ENCODE results near the gene VAC14.
"Not testable (repeated sequence)": the region's sequence is repeated elsewhere in the genome, so short reads cannot be mapped to it uniquely, and the experiment has no call there.

VAC14 gene

DNA sequence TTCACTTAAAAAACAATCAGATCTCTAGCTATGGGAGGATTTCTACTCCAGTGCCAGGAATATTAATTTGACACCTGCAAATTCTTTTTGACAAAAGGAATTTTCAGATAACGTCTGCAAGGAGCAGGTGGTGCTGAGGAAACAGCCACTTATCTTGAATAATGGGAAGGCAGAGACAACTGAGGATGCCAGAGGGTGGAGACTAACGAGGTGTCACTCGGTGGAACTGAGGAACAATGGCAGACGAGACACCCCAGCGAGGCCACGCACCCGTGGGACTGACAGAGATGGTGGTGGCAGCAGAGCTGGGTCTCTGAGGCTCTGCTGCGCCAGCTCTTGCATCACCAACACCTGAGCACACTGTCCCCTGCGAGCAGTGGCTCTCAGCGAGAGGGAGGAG is 42.2 kb downstream of the VAC14 start:
- no peak for DNase-seq

DNA sequence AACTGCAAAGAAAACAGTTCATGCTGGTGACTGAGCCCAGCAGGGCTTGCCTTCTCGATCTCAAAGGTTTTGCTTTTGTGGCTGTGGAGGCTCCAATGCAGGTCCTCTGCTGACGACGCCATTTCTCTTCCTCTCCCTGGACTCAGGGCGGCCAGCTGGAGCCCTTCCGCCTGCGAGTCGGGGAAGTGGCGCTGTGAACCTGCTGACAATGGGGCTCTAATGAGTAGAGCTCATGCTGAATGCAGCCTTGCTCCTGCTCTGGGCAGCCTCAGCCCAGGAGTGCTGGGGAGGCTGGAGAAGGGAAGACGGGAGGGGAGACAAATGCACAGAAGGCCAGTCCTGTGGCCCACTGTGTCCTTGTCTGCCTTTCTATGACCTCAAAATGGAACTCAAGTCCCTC is 43.8 kb downstream of the VAC14 start:
- DNase-seq, result no peak

DNA sequence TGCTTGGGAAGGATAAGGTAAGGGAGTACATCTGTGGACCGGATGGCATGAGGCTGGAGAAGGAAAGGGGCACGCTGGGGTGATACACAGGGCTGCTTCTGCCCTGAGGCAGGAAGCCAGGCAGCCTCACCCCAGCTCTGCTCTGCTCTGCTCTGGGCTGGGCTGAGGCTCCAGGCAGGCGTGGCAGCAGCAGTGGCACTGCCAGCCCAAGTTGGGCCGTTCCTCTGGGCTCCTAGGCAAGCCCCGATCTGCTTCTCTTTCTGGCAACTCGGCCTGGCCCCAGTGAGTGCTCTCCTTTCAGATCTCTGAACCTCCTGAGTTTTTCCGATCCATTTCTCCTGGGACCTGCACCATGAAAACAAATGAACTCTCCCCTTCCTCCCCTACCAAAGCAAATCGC is 44.9 kb downstream of the VAC14 start:
- no peak for DNase-seq

DNA sequence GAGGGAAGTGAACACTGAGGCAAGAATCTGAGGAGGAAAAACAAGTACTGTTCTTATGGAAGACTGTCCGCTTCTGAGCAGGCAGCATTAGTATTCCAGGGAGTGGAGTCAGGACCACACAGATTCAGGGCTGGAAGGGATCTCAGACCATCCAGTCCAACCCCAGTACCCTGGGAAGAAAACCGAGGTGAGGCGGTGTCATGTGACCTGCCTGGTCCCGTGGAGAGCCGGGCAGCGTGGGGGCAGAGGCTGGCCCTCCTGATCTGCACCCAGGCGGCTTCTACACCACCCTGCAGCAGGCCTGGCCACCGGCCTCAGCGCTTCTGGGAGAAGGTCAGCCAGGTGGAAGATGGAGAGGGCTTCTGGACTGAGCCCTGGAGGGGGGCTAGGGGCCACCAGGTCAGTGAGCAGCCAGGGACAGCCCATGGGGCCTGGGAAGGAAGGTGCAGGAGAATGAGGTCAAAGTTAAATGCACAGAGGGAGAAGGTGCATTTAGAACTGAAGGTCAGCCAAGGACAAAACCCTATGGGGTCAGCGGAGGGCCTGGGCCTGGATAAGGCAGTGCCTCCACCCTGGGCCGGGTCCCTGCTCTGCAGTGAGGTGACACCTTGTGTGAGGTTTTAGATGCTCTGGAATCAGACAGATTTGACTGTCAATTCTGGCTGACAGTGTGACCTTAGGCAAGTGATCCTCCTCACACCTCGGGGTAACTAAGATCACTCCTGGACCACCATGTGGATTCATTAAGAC is 45.9 kb downstream of the VAC14 start:
- DNase-seq, result no peak

DNA sequence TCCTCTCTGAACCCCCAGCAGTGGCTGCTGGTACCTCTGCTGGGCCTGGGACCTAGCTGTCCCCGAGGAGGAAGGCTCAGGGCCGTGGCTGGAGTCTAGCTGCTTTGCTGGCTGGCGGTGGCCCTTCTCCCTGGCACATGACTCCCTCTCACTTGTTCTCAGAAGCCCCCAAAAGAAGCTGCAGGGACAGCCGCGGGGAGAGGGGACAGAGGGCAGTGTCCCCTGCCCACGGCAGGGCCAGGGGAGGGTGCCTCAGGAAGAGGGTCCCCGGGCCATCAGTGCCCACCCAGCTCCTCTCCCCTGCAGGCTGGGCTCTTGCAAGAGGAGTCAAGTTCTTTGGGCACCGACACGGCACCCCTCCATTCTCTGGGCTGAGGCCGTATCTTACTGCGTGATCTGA is 46.6 kb downstream of the VAC14 start:
- DNase-seq, result no peak

DNA sequence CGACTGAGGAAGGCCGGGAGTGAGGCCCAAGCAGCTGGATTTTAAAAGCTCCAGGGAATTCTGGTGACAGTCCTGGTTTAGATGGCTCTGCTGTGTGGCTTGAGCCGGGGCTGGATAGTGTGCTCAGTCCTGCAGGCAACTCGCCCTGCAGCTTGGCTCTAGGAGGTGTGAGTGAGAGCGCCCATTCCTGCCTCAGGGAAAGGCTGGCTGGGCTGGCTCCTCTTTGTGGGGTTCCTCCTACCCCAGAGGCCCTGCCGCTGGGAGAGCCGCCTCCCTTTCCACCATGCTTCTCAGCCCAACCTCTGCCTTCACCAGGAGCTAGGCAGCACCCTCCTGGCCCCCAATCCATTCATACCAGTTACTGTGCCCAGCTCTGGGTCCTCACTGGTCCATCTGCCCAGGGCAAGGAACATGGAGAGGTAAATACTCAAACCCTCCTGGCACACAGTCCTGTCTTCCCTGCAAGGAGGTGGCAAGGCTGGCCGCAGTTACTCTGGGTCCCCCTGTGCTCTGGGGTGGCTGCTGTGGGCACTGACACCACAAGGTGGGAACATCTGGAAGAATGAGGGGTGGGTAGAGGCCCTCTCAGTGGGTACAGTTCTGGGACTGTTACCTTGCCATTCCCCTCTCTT is 47.1 kb downstream of the VAC14 start:
- DNase-seq, result no peak

DNA sequence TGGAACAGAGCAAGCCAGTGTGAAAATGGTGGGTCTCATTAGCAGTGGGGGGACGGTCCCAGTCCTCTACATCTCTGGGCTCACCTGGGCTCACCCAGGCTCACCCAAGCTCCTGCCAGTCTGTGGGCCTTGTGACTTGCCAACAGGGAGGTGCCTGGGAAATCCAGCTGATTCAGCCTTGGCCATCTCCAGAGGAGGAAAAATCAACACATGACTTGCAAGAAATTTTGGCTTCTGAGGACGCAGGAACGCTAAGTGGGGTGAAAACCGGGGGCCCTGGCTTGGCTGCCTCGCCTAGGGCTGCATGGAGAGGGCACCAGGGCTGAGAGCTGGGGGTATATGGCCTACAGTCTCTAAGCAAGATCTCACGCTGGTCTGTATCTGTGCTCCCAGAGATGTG is 47.7 kb downstream of the VAC14 start:
- no peak for DNase-seq

DNA sequence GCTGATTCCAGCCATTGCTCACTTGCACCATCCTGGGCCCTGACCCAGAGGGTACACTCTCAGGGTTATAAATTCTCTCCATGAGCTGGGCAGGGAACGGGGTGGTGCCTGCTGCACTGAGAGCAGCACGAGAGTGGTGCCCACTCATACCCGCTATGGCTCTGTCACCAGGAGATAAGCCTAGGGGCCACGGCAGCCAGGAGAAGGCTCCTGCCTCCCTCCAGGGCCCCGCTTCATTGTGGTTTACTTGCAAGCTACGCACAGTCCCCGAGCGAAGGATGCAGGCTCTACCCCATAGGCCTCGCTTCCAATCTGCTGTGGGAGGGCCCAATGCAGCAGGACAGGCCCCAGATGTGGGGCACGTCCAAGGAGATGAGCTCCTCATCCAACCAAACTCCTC is 48.5 kb downstream of the VAC14 start:
- no peak for DNase-seq

DNA sequence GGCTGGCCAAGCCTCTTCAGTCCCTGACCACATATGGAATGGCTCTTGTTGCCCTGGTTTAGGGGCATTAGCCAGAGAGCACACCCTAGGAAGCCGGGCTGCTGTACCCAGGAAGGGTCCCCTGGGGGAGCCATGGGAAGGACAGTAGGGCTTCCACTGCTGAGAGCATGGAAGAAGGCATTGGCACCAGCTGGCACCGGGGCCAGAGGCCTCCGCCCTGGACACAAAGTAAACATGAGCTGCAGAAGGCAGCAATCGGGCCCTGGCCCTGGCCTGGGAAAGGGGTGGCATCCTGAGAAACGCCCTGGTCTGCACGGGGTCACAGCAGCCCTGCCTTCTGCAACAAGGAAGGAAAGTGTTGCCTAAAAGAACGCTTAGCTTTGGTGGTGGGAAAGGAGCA is 49.4 kb downstream of the VAC14 start:
- DNase-seq, result no peak

DNA sequence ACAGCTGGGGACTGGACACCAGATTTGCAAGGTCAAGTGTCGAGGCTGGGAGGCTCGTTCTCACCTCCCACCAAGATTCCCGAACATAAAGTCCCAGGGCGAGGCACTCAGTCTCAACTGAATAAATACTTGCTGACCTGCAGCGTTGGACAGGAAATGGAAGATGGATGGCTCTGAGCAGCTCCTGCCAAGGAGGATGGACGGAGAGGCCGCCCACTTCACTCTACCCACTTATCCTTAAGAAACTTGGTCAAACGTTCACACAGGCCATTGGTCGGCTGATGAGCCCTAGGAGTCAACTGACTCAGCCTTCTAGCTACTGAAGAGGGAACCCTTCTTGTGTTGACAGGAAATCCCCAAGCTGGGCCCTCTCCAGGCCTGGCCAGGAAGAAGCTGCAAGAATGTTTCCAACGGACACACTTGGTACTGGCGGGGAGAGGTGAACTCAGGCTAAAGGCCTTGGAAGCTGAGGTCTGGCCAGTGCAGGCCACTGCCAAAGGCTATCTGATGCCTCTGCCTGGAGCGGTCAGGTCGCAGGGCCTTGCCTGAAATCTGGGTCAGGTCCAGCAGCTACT is 50.0 kb downstream of the VAC14 start:
- no peak for DNase-seq

DNA sequence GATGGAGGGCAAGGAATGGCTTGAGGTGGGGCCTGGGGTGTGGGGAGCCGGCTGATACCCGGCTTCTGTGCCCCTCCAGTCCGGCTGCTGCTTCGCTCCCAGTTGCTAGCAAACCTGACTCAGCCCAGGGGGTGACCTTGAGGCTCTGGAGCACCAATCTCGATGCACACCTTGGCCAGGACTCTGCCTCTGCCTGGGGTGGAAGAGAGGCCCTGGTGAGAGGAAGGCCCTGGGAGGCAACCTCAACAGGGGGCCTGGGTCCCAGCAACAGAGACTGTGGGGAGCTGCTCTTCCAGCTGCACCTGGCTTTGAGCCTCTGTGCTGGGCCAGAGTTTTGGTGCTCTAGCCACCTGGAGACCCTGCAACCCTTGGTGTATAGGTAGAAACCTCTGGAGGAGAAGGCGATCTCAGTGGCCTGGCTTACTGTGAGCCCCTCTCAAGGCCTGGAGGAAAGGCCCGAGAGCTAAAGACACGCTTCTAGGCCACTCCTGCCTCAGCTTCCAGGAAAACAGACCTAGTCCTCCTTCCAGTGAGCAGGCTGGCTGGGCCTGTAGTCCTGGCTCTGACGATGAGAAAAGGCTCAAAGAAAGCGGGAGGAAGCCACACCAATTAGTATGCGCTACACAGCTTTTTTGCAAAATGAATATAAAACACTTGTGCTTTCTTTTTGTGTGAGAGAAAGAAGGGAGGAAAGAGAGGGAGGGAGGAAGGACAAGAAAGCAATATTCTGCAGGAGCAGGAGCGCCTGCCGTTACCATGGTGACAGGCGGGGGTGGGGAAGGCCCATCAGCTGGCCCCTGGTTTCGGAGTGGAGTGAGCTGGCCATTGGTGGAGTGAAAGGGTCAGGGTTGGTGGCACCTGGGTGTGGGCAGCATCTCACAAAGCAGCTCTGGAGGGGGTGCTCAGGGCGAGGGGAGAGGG is 51.0 kb downstream of the VAC14 start:
- DNase-seq, result no peak

DNA sequence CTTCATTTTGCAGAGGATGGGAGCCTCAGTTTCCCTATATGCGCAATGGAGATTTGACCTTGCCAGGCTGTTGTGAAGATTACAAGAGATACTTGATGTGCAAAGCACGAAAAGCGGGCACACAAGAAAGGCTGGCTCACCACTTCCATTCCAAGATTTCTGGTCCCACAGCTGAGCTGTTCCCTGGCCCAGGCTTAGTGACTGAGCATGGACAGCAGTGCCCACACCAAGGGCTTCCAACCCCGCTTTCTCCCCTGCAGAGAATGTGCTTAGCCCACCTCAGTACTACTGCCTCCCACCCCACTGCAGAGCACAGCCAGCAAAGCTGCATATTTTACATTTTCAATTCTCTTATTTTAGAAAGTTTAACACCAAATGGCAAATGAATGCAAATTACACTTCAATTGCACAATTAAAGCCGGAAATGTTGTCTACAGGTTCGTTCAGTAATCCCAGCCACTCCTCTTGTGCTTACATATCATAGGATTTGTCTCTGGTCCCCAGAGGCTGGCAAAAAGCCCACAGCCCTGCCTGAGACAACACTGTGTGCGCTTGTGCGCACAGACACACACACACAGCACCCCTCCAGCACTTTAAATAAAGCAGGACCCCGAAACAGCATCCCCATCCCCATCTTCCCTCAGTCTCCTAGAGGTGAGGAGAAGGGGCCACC is 51.8 kb downstream of the VAC14 start:
- no peak for DNase-seq

DNA sequence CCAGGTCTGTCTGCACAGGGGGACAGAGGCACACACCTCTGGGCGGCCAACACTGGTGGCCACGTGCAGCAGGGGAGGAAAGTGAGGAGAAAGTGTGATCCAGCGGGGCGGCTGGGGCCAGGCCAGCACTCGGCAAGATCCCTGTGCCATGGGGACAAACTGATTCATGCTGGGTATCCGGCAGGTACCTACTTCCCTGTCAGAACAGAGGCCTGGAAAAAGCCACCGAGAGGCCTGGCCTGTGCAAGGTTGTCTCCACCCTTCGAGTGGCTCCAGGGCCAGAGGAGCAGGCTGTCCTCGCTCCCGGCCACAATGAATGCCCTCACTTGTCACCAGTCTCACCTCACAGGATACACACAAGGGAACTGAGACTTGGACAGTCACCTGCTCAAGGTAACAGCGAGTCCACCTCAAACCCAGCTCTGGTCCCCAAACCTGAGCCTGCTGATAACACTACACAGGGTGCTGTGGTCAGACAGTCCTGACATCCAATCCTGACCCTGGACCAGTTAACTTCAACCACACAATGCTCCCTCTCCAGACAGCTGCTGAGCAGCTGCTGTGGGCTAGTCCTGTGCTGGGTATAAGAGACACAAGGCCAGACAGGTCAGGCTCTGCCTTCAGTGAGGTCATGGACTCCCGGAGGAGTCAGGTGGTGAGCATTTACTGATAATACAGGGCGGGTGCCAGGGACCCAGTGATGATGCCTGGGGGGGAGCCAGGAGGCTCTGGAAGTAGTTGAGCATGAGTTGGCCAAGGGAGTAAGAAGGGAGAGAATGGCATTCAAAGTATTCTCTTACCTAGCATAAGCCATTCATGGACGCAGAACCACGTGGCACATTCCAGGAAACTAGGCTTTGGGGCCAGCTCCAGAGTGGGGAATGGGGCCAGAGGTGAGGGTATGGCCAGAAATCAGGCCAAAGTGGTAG is 53.0 kb downstream of the VAC14 start:
- no peak for DNase-seq

DNA sequence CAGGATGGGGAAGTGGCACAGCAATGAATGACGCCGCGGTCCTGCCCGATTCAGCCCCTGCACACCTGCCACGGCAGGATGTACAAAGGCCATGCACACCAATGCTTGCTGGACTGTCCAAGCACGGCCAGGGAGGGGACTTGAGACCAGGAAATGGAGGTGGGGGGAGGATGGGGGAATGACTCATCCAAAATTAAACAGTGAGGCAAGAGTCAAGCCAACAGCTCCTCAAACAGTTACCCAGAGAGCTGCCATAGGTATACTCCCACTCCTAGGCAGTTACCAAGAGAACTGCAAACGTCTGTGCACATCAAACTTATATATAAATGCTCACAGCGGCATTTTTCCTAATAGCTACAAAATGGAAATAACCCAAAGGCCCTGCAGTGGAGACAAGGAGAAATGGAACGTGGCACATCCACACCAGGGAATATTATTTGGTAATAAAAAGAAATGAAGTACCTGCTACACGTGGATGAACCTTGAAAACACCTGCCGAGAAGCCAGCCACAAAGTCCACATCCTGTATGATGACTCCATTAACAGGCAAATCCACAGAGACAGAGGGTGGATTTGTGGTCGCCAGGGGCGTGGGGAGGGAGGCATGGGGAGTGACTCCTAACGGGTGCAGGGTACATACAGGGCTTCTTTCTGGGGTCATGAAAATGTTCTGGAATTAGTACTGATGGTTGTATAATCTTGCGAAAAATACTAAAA is 54.1 kb downstream of the VAC14 start:
- no peak for DNase-seq

DNA sequence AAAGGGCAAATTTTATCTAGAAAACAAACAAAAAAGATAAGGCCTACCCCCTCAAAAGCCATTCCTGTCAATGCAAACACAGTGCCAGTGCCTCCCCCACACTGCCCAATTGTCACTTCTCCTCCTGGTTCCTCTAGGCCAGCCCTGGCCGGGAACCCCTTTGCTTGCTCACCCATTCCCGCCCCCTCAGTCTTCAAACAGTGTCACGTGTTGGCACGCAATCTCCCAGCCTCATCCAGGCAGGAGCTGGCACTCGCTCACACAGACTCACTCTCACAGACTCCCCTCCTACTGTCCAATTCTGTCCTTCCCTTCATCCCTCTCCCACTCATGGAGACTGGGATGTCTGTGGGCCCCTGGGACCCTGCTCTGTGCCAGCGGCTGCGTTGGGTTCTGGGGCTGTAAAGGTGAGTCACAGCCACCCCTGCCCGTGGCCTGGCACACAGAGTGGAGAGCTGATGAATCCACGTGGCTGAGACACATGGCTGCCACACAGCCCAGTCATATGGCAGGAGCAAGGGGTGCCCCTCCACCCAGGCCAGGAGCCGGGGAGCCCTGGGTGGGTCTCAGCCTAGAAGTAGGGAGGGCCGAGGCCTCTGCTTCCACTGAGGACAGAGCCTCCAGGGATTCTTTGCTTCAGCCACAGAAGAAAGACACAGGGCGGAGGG is 54.8 kb downstream of the VAC14 start:
- no peak for DNase-seq

DNA sequence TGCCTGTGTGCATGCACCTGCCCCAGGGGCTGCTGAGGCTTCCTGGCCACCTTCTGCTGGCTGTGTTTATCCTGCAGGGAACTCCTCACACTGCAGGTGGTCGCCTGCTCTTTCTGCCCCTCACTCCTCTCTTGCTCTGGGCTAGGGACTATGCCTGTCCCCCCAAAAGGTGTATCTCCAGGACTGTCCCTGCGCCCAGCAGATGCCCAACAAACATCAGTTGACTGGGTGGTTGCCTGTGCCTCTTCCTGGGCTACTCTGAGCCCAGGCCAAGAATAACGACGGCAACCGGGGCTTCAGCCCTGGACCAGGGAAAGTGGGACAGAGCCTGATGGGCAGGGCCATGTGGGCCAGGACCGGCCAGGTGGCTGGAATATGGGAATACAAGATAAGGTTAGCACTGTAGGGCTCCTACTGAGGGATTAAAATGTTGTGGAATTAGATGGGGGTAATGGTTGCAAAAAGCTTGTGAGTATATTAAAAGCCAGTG is 55.4 kb downstream of the VAC14 start:
- DNase-seq, result no peak

DNA sequence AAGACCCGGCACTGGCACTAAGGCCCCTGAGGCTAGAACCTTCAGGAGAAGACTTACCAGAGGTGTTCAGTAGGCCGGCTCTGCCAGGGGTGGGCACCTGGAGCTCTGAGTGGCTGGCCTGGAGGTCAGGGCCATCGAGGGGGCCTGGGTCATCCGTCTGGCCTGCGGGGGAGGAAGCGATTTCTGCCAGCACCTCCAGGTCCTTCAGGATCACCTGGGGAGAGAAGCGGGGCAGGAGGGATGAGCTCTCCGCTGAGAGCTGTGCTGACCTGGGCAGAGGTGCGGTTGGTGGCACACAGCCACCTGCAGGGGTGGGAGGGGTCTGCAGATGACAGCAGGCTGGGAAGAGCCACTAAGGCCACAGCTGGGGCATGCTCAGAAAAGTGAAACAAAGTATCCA is 56.6 kb downstream of the VAC14 start:
- no peak for DNase-seq

DNA sequence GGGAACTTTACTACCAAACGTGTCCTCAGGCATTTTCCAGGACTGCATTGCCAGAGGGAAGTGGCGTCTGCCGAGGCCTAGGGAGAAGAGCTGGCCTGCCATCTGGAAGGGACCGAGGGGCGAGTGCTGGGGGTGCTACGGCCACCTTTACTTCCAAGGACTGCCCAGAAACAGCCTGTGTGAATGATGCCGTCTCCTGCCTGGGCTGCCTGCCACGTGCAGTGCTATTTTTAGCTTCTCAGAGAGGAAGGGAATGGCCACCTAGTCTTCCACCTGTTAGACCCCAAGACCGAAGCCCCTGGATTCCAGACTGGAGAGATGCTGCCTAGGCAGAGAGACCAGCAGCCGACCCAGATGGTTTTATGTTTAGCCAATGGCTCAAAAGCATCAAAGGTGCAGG is 57.2 kb downstream of the VAC14 start:
- DNase-seq, result no peak

DNA sequence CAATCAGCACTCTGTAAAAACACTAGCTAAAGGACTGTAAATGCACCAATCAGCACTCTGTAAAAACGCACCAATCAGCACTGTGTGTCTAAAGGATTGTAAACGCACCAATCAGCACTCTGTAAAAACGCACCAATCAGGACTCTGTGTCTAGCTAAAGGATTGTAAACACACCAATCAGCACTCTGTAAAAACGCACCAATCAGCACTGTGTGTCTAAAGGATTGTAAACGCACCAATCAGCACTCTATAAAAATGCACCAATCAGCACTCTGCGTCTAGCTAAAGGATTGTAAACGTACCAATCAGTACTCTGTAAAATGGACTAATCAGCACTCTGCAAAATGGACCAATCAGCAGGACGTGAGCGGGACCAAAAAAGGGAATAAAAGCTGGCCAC is 58.0 kb downstream of the VAC14 start:
- DNase-seq, result not testable (repeated sequence)

DNA sequence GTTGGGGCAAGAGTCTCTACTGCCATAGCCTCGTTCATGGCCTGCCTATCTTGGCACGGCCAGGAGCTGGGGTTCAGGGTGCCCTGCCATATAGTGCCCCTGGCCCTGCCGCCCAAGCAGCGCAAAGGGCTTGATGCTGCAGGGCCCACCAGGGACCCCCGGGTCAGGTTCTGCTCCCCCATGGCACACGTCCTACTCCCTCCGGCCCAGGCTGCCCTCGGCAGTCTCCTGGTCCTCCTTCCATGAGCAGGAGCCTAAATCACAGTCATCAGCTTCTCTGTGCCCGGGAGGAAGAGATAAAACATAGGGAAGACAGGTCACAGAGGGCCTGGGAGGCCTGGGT is 59.2 kb downstream of the VAC14 start:
- no peak for DNase-seq

Measured in CD4-positive, alpha-beta T cell treated with Interleukin-4 for 4 hours (primary cell).